ENCODE results near the gene SLC25A41. TPM values are rescaled to one million over a fixed set of nuclear protein-coding genes. Genes with fewer than 3 reads are reported as not detected.
A peak's percentile ranks its signal among the peaks of the same experiment; 100 is the strongest.

SLC25A41 gene
- total and polyA plus RNA-seq, 9 of the 15 experiments (the other 6 are each of a cell fraction or from before 2014, with no cell fraction given) = 0.08 to 4.2 (median 1.6) TPM

DNA sequence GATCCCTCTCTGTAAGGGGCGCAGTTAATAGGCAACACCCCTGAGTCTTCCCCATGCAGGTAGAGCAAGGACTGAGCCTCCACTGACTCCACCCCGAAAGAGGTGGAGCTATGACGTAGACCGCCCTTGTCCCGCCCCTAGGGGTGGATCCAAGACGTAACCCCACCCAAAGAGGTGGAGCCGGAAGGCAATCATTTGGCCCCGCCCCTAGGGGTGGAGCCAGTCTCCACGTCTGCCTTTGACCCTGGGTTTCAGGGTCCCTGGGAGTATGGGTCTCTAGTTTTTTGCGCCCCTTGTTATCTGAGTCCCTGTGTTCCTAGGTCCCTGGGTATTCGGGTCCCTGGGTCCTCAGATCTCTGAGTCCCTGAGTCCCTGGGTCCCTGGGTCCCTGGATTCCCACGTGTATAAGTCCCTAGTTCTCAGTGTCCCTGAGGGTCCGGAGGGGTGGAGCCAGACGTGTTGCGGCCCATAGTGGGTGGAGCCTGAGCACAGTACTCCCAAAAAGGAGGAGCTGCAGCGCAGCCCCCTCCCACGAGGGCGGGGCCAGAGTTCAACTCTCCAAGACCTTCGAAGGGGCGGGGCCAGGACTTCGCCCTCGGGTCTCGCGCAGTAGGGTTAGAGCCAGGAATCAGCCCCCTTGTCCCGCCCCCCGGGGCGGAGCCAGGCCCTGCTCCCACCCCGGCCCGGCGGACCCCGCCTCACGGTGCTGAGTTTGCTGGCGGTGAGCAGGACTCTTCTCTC is 42.8 kb upstream of the SLC25A41 start:
- Histone ChIP-seq H3K9me3 (replicated peaks; ENCODE audit: control insufficient read depth, insufficient read depth, low read depth, low read length) (0 out of 2 replicates have a peak, but pooled peaks cover 2% of the 10 kb centered on the region), H2AFZ (ENCODE audit: low read depth, low read length) (peak overlapping the region; percentile 93), H4K20me1 (replicated peaks; ENCODE audit: control insufficient read depth, insufficient read depth, low read length) (no peaks in the 10 kb centered on the region), H3K27me3 (ENCODE audit: control insufficient read depth in 2 of 2, insufficient read depth in 2 of 2, low read length in 2 of 2) (no peaks in the 10 kb centered on the region), H3K9ac (ENCODE audit: insufficient read depth in 1 of 2, low read depth in 2 of 2, low read length in 2 of 2) (no peak overlapping the region), H3K79me2 (ENCODE audit: control insufficient read depth, insufficient read depth, low read length) (no peaks in the 10 kb centered on the region), H3K36me3 (ENCODE audit: control insufficient read depth, insufficient read depth, low read length) (no peaks in the 10 kb centered on the region), H3K4me2 (ENCODE audit: insufficient read depth, low read length) (peak overlapping the region; percentile 63), H3K4me3 (peak overlapping the region; percentile 14; the same call in 1 of the 2 replicates), H3K27ac (ENCODE audit: extremely low read depth, low read depth, low read length) (peak overlapping the region; percentile 68), H3K4me1 (replicated peaks in 1 of 2; ENCODE audit: control insufficient read depth in 2 of 2, insufficient read depth in 2 of 2, low read length in 2 of 2) (peaks cover 6 to 25% of the 10 kb centered on the region in 2 experiments), H3K9me1 (ENCODE audit: control insufficient read depth, insufficient read depth, low read length) (no peaks in the 10 kb centered on the region)
- no TSS peak for BruUV-seq (replicated peaks)
- ChIA-PET POLR2A (interaction anchor here (0.6 to 1.0 kb wide), 5 partner anchors 9 to 111 kb away, joined by 3 to 6 read pairs (median 4); partner anchors contain the start of gene TNFSF9), CTCF (ENCODE audit: low intra/inter-chr PET ratio) (no interaction called here)
- intact Hi-C loops (cut with micrococcal nuclease) (no loop called here), in situ Hi-C loops (cut with MboI) (no loop called here)
- peak; percentile 76 to 85 (median 82) for DNase-seq (ENCODE audit: extremely low read depth in 1 of 4, low spot score in 3 of 4)
- ATAC-seq = peak; percentile 97
- WGBS (ENCODE audit: insufficient coverage, low coverage, missing lambda C conversion rate) = 37% methylated on average over 20 of the region's 33 CpGs
- peak; percentile 96 for FAIRE-seq
- TF ChIP-seq FOXM1 (IDR thresholded peaks at IDR 0.05; ENCODE audit: low read depth) (no peak), FOXM1 (CRISPR knock-in tag; IDR thresholded peaks at IDR 0.05; ENCODE audit: low read depth) (no peak), RUNX1 (IDR thresholded peaks at IDR 0.05; ENCODE audit: low read depth) (no peak), FIP1L1 (IDR thresholded peaks at IDR 0.05; ENCODE audit: low read depth, low read length, poor library complexity, severe bottlenecking) (peak; percentile 36), POLR3A (IDR thresholded peaks at IDR 0.05; ENCODE audit: borderline replicate concordance, extremely low read depth, insufficient read depth, insufficient read length) (no peak), ERF (CRISPR knock-in tag; IDR thresholded peaks at IDR 0.05) (no peak), SP1 (CRISPR knock-in tag; IDR thresholded peaks at IDR 0.05) (peak; percentile 57; the same call in 1 of the 2 replicates), ZFPM2 (CRISPR knock-in tag; IDR thresholded peaks at IDR 0.05) (no peak), ILF3 (IDR thresholded peaks at IDR 0.05; ENCODE audit: borderline replicate concordance) (no peak), LCOR (CRISPR knock-in tag; IDR thresholded peaks at IDR 0.05) (no peak), ZBTB7A (IDR thresholded peaks at IDR 0.05; ENCODE audit: borderline replicate concordance, control insufficient read depth, low read depth, low read length) (peak; percentile 39; the same call in 1 of the 2 replicates), CREM (IDR thresholded peaks at IDR 0.05; ENCODE audit: low read depth) (peak; percentile 76), ZKSCAN3 (CRISPR knock-in tag; IDR thresholded peaks at IDR 0.05) (no peak), SMAD1 (IDR thresholded peaks at IDR 0.05; ENCODE audit: low read depth, low read length, partially characterized antibody) (no peak)
- TF ChIP-seq, protein P1, sequence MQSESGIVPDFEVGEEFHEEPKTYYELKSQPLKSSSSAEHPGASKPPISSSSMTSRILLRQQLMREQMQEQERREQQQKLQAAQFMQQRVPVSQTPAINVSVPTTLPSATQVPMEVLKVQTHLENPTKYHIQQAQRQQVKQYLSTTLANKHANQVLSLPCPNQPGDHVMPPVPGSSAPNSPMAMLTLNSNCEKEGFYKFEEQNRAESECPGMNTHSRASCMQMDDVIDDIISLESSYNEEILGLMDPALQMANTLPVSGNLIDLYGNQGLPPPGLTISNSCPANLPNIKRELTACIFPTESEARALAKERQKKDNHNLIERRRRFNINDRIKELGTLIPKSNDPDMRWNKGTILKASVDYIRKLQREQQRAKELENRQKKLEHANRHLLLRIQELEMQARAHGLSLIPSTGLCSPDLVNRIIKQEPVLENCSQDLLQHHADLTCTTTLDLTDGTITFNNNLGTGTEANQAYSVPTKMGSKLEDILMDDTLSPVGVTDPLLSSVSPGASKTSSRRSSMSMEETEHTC (IDR thresholded peaks at IDR 0.05) = no peak
- TF ChIP-seq, protein P2, sequence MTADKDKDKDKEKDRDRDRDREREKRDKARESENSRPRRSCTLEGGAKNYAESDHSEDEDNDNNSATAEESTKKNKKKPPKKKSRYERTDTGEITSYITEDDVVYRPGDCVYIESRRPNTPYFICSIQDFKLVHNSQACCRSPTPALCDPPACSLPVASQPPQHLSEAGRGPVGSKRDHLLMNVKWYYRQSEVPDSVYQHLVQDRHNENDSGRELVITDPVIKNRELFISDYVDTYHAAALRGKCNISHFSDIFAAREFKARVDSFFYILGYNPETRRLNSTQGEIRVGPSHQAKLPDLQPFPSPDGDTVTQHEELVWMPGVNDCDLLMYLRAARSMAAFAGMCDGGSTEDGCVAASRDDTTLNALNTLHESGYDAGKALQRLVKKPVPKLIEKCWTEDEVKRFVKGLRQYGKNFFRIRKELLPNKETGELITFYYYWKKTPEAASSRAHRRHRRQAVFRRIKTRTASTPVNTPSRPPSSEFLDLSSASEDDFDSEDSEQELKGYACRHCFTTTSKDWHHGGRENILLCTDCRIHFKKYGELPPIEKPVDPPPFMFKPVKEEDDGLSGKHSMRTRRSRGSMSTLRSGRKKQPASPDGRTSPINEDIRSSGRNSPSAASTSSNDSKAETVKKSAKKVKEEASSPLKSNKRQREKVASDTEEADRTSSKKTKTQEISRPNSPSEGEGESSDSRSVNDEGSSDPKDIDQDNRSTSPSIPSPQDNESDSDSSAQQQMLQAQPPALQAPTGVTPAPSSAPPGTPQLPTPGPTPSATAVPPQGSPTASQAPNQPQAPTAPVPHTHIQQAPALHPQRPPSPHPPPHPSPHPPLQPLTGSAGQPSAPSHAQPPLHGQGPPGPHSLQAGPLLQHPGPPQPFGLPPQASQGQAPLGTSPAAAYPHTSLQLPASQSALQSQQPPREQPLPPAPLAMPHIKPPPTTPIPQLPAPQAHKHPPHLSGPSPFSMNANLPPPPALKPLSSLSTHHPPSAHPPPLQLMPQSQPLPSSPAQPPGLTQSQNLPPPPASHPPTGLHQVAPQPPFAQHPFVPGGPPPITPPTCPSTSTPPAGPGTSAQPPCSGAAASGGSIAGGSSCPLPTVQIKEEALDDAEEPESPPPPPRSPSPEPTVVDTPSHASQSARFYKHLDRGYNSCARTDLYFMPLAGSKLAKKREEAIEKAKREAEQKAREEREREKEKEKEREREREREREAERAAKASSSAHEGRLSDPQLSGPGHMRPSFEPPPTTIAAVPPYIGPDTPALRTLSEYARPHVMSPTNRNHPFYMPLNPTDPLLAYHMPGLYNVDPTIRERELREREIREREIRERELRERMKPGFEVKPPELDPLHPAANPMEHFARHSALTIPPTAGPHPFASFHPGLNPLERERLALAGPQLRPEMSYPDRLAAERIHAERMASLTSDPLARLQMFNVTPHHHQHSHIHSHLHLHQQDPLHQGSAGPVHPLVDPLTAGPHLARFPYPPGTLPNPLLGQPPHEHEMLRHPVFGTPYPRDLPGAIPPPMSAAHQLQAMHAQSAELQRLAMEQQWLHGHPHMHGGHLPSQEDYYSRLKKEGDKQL (CRISPR knock-in tag; IDR thresholded peaks at IDR 0.05; ENCODE audit: borderline replicate concordance) = no peak
